ENCODE results near the gene ATP11A.

DNA sequence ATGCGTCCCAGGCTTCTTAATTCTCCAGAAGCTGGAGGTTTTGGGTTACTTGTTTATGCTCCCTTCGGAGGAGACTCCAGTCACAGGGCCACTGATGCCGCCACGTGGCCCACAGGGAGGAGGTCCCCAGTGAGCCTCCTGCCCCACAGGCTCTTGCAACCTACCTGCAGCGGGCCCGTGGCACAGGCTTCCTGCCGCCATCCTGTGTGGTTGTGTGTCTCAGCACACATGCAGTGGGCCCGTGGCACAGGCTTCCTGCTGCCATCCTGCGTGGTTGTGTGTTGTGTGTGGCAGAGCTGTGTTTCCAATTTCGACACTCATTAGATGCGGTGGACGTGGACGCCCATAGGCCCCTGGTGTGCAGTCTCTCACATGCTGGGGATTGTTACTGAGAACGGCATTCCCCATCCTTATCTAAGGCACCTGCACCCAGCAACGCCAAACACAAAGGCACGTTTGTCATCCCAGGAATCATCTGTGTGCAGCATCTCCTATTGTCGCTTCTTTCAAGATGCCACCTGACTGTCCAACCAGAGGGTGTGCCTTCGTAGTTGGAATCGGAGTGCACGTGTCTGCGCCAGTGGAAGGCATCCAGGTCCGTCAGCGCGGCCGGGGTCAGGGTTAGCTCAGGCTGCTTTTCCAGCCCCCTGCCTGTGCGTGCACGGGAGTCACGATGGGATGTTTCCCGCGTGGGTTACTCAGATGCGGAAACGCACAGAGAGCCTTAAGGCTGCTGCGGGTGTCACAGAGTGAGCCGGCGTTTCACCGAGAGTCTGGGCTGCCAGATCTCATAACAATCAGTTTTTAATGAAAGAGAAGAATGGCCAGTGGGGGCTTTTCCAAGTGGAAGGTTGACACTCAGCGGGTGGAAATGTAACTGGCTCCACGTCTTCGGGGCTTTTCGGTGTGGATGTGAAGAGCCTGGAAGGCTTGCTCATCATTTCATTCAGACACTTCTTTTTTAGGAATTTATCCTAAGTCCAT lies 119.8 kb downstream of the ATP11A start:
- TF ChIP-seq SUZ12 (IDR thresholded peaks at IDR 0.05; ENCODE audit: unreplicated experiment) (no peak), CREB1 (IDR thresholded peaks at IDR 0.05; ENCODE audit: low read depth) (no peak), POLR2AphosphoS5 (IDR thresholded peaks at IDR 0.05; ENCODE audit: low read length) (no peak), EED (IDR thresholded peaks at IDR 0.05; ENCODE audit: low read depth) (no peak), SIX5 (IDR thresholded peaks at IDR 0.05; ENCODE audit: low read depth, low read length, severe bottlenecking) (no peak), FOS (IDR thresholded peaks at IDR 0.05; ENCODE audit: borderline replicate concordance, extremely low read depth, insufficient read length) (no peak), BMI1 (IDR thresholded peaks at IDR 0.05; ENCODE audit: borderline replicate concordance) (no peak), EZH2 (IDR thresholded peaks at IDR 0.05; ENCODE audit: borderline replicate concordance, control insufficient read depth, low read depth, low read length) (no peak), NFYA (IDR thresholded peaks at IDR 0.05; ENCODE audit: borderline replicate concordance, low read depth, low read length) (no peak), ASH2L (IDR thresholded peaks at IDR 0.05; ENCODE audit: borderline replicate concordance, low read depth) (no peak)
- TF ChIP-seq, protein P1, sequence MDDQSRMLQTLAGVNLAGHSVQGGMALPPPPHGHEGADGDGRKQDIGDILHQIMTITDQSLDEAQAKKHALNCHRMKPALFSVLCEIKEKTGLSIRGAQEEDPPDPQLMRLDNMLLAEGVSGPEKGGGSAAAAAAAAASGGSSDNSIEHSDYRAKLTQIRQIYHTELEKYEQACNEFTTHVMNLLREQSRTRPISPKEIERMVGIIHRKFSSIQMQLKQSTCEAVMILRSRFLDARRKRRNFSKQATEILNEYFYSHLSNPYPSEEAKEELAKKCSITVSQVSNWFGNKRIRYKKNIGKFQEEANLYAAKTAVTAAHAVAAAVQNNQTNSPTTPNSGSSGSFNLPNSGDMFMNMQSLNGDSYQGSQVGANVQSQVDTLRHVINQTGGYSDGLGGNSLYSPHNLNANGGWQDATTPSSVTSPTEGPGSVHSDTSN (IDR thresholded peaks at IDR 0.05; ENCODE audit: insufficient replicate concordance, low read depth, low read length): no peak
- TF ChIP-seq, protein P2, sequence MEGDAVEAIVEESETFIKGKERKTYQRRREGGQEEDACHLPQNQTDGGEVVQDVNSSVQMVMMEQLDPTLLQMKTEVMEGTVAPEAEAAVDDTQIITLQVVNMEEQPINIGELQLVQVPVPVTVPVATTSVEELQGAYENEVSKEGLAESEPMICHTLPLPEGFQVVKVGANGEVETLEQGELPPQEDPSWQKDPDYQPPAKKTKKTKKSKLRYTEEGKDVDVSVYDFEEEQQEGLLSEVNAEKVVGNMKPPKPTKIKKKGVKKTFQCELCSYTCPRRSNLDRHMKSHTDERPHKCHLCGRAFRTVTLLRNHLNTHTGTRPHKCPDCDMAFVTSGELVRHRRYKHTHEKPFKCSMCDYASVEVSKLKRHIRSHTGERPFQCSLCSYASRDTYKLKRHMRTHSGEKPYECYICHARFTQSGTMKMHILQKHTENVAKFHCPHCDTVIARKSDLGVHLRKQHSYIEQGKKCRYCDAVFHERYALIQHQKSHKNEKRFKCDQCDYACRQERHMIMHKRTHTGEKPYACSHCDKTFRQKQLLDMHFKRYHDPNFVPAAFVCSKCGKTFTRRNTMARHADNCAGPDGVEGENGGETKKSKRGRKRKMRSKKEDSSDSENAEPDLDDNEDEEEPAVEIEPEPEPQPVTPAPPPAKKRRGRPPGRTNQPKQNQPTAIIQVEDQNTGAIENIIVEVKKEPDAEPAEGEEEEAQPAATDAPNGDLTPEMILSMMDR (IDR thresholded peaks at IDR 0.05 in 2 of 3, conservative IDR thresholded peaks at IDR 0.05 in 1 of 3; ENCODE audit: control insufficient read depth in 2 of 3, extremely low read depth in 1 of 3, insufficient read depth in 1 of 3, low read depth in 3 of 3, low read length in 3 of 3): no peak

Data from GM12878 (cell line).